Hematopoietic multipotent progenitor cell treated with erythropoietin and hydrocortisone succinate and interleukin-3 and kit ligand, for 17 days (in vitro differentiated cells): ENCODE results near the gene DDHD1.
"Not testable (repeated sequence)": the region's sequence is repeated elsewhere in the genome, so short reads cannot be mapped to it uniquely, and the experiment has no call there.

Source experiments
- DNase-seq: peaks from one replicate; pipeline ENCODE4 v3.0.0-alpha.2; 2015; ENCODE audit warnings: low spot score

Gene DDHD1

GRCh38 chr14:53106768-53107167, 46.4 kb downstream of the DDHD1 start:
- DNase-seq, result no peak

GRCh38 chr14:53103636-53104340, 49.3 kb downstream of the DDHD1 start:
- DNase-seq, result no peak

GRCh38 chr14:53093206-53093605, 59.9 kb downstream of the DDHD1 start:
- DNase-seq, result no peak

- DNase-seq, result no peak
Observed at GRCh38 chr14:53090853-53091252, 62.3 kb downstream of the DDHD1 start.

- not testable (repeated sequence) for DNase-seq
Observed at GRCh38 chr14:53084954-53085353, 68.2 kb downstream of the DDHD1 start.

- DNase-seq, result no peak
Observed at GRCh38 chr14:53064475-53064874, 88.6 kb downstream of the DDHD1 start.

GRCh38 chr14:53062856-53063255, 90.3 kb downstream of the DDHD1 start:
- DNase-seq, result no peak

GRCh38 chr14:53060046-53060445, 93.1 kb downstream of the DDHD1 start:
- DNase-seq, result no peak

GRCh38 chr14:53055003-53055402, 98.1 kb downstream of the DDHD1 start:
- peak; percentile 68 for DNase-seq

GRCh38 chr14:53054457-53054856, 98.7 kb downstream of the DDHD1 start:
- DNase-seq, result no peak

- DNase-seq, result no peak
Observed at GRCh38 chr14:53048631-53049030, 104.5 kb downstream of the DDHD1 start.

- no peak for DNase-seq
Observed at GRCh38 chr14:53047307-53048069, 105.6 kb downstream of the DDHD1 start.

GRCh38 chr14:53044486-53044885, 108.6 kb downstream of the DDHD1 start:
- no peak for DNase-seq

GRCh38 chr14:53043027-53043581, 110.0 kb downstream of the DDHD1 start:
- DNase-seq, result no peak

- no peak for DNase-seq
Observed at GRCh38 chr14:53042480-53042879, 110.6 kb downstream of the DDHD1 start.

- no peak for DNase-seq
Observed at GRCh38 chr14:53041067-53041466, 112.1 kb downstream of the DDHD1 start.

- no peak for DNase-seq
Observed at GRCh38 chr14:53038629-53039028, 114.5 kb downstream of the DDHD1 start.

- DNase-seq, result no peak
Observed at GRCh38 chr14:53037016-53037415, 116.1 kb downstream of the DDHD1 start.

- DNase-seq, result no peak
Observed at GRCh38 chr14:53035336-53036210, 117.5 kb downstream of the DDHD1 start.

- DNase-seq, result no peak
Observed at GRCh38 chr14:53034688-53035230, 118.4 kb downstream of the DDHD1 start.

GRCh38 chr14:53034036-53034435, 119.1 kb downstream of the DDHD1 start:
- no peak for DNase-seq

- no peak for DNase-seq
Observed at GRCh38 chr14:53032838-53033390, 120.2 kb downstream of the DDHD1 start.
